GM19452 (cell line): ENCODE results near the gene TBXA2R.

Source experiments
- ATAC-seq: cut with Tn5 transposase; IDR thresholded peaks from one replicate; pipeline ENCODE4 v1.9.1; 2021; ENCODE audit not compliant: unreplicated experiment

The TBXA2R gene

DNA sequence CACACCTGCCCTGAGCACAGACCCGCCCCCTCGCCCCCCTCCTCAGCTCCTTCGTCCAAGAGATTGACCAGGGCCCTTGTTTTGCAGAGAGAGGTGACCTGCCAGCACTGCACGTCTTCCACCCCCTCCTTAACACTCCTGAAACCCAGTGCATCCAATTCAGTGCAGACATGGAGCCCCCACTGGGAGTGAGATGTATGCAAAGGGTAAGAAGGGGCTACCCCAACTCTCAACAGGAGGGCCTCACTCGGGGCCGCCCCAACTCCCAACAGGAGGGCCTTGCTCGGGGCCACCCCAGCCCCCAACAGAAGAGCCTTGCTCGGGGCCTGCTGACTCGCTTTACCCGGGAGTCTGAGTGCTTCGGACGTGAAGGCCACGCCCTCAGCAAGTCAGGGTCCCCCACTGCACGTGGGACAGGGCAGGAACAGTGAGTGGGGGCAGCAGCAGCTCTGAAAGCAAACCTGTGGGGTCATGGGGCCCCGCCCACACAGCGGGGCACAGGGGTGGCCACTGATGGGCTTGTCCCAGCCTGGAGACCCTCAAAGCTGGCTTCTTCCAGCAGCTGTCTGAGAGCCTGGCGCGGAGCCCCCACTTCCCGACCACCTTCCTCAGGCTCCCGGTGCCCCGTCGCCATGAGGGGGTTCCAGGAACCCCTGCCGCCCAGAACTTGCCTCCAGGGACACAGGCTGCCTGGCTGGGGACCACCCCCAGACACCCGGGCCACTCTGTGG lies 14.3 kb upstream of the TBXA2R start:
- no peak for ATAC-seq

DNA sequence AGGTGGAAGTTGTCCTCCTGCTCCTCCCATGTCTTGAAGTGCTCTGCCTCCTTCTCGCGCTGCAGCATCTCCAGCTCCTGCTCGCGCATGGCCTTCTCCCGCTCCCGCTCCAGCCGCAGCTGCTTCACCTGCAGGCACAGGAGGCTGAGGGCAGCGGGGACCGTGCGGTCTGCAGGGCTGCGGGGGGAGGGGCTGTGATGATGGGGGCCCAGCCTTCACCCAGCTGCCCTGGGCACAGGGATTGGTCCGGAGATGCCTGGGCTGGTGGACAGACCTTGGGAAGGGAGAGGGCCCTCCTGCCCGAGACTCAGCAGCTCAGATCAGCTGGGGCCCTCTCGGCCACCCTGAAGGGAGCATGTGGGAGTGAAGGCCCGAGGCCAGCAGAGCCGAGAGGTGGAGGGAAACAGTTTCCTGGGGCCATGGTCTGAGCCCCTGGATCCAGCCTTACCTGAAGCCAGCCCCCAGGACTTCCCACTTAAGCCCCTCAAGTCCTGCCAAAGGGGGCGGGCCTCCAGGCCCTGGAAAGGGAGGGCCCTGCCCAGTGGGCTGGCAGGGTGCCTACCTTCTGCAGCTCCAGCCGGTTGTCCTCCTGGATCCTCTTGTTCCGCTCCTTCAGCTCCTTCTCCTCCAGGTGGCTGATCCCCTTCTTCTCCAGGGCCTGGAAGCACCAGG lies 13.6 kb upstream of the TBXA2R start:
- no peak for ATAC-seq

DNA sequence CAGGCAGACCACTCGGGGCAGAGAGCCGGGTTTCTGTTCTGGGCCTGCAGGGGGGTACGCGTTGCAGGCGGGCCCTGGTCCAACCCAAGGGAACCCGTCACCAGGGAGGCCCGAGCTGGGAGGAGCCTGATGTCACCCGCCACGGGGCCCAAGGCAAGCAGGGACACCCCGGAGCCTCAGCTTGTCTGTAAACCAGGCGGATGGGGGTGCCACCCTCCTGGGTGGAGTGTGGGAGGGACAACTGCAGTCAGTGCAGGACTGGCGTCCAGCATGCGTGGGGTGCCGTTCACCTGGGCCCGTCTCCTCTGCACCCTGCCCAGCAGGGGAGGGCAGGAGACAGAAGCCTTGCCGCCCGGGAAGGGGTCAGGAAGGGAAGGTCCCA lies 12.9 kb upstream of the TBXA2R start:
- no peak for ATAC-seq

DNA sequence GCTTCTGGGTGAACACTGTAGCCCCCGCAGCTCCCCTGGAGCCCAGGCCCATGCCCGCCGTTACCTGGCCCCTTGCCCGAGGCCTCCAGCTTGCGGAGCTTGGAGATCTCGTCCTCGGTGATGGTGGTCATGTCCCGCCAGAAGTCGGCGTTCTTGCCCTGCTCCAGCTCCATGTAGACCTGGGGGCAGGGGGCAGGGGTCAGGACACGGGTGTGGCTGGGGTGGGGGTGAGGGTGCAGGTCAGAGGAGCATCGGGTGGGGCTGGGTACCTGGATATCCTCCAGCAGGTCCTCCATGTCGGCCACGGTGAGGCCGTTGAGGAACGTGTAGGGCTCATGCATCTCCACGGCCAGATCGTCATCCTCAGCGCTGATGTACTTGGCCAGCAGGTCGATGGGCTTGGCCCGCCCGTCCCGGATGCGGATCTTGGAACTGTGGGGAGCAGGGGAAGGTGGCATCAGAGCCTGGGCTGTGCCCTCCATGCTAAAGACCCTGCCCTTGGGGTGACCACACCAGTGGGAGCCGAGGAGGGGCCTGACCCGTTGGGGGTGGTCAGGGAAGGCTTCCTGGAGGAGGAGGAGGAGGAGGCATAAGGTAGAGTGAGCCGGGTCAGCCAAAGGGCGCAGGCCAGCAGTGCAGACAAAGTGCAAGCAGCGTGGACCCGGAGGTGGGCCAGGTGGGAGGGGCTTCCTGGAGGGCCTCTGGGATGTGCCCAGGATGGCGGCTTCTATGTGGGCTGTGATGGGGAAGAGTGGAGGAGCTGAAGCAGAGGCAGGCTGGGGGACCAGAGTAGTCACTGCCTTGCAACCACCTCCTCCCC lies 12.3 kb upstream of the TBXA2R start:
- no peak for ATAC-seq

DNA sequence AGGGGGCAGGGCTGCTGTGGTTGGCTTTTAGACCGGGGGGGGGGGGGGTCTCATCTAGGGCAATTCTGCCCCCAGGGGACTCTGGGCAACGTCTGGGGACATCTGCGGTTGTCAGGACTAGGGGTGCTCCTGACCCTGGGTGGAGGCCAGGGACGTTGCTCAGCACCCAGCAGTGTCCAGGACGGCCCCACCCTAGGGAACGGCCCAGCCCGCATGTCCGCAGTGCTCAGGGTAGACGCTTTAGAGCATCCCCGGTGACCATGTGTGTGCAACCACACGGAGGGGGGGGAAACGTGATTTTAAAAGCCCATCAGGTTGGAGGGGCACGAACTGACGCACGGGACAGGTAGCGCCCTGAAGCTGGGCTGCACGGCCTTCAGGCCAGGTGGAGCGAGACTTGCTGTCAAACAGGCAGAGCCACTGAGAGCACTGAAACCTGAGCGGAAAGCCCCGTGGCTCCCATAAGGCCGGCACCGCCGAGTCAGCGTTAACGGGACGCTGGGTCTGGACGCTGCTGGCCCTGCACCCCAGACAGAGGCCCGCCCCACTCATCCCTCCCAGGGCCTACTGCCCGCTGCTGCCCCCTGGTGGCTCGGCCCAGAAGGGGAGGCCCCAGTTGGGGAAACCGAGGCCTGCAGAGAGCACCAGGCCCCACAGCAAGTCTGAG lies 11.6 kb upstream of the TBXA2R start:
- no peak for ATAC-seq

DNA sequence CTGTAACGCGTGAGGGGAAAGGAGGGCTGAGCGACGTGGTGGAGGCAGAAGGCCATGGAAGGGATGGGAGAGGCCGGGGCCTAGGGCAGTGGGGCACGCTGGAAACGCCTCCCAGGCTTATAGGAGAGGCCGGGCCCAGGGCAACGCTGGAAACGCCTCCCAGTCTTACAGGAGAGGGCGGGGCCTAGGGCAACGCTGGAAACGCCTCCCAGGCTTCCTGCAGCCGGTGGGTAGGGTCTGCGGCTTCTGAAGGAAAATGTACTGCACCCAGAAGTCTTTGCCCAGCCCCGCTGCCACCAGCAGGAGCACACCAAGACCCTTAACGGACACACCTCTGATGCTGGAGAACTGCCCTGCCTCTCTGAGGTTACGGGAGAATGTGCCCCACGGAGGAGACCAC lies 10.8 kb upstream of the TBXA2R start:
- no peak for ATAC-seq

DNA sequence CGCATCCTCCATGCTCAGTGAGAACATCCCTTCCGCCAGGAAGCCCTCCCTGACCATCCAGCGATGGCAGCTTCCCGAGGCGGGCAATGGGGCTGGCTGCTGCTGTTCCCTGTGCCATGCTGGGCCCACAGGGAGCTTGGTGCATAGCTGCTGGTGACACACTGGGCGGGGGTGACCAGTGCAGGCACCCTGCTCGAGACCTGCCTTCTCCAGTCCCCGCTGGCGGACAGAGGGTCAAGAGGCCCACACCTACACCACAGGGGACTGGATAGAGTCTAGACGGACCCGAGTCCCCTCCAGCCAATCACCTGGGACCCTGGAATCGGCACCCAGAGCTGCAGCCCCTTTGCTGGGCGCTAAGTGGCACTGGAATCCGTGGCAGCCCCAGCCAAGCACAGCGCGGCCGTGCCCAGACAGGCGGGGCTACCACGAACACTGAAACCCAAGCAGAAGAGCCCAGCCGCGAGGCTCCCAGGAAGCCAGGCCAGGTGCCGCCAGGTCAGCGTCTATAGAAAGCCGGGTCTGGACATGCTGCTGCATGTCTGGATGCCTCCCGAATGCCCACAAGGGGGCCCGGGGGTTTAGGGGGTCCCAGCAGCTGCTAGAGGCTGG lies 9.0 kb upstream of the TBXA2R start:
- ATAC-seq = no peak

DNA sequence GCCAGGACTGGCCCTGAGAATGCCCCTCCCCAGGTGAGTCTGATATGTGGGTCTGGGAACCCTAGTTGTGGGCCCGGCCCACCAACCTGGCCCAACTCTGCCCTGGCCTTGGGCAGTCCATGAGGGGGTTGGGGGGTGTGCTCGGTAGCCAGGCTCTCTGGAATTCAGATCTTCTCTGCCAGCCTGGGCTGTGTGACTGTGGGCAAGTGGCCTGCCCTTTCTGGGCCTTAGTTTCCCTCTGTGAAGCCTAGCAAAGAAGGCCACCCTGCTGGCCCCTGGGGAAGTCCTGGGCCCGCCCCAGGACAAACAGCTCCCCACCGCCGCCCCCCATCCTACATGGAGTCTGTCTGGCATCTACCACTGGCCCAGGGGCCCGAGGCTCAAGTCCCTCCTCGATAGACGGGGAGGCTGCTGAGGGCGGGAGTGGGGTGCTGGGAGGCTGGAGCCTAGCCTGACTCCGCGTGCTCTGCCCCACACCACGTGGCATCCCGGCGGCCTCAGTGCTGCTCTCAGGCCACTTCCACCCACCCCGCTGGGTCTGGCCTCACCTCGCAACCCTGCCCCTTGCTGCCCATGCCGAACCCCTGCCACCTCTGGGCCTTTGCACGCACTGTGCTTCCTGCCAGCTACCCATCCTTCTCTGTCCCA lies 8.3 kb upstream of the TBXA2R start:
- no peak for ATAC-seq

DNA sequence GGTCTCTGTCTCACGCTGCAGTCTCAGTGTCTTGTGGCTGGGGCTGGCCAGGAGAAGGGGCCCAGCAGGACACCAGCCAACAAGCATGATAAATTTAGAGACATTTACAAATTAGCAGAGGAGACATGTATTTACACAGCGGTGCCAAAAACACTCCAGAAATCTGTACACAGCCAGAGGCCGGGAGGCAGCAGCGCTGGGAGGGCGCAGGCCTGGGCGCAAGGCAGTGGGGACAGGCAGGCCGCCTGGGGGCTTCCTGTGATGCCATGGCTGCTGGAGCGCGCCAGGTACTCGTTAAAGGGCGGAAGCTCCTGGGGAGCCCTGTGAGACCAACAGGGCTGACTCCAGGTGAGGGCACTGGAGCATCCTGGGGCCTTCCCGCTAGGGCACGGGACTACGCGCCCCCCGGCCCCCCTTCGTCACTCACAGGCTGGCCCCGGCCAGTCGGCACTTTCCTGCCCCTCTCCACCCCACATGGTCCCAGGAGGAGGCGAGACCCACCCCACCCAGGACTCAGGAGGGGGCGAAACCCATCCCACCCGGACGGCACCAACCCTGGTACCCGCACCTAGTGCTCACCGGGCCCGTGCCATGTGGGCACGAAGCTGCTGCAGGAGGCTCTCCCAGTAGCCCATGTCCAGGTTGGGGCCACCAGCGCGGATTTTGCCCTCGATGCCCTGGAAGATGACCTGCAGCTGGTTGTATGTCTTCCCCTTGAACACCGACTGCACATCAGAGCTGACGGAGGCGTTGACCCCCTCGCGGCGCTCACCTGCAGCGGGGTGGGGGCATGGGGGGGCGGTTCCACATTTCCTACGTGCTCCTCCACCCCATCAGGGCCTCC lies 7.4 kb upstream of the TBXA2R start:
- ATAC-seq = no peak

DNA sequence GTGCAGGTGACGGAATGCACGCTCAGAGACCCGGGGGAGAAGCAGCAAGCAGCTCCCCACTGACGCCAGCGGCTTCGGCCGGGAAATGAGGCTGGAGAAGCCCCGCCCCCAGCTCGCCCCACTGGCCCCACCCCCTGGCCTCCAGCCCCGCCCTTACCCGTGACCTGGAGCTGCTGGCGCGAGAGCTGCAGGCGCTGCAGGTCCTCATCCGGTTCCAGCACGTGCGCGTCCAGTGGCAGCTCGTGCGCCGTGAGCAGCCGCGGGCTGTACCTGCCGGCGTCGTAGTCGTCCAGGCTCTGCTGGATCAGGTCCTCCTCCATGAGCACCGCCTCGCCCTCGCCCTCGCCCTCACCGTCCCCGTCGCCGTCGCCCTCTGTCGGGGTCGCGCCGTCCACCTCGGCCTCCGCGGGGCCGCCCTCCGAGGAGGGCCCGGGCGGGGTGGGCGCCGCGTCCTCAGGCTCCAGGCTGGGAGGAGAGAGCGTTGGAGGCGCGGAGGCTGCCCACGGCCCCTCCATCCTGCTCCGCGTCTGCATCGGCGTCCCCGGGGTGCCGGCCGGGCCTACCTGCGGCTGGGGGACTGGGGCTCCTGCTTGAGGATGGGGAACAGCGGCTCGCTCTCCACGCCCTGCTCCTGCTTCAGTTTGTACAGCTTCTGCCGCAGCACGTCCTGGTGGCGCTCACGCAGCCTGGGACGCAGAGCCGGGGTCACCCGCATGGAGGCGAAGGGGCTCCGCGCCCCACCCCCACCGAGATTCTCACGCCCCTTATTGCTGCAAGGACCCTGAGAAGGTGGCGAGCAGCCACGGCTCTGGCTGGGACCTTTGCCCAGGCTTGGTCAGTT lies 6.4 kb upstream of the TBXA2R start:
- ATAC-seq = no peak

DNA sequence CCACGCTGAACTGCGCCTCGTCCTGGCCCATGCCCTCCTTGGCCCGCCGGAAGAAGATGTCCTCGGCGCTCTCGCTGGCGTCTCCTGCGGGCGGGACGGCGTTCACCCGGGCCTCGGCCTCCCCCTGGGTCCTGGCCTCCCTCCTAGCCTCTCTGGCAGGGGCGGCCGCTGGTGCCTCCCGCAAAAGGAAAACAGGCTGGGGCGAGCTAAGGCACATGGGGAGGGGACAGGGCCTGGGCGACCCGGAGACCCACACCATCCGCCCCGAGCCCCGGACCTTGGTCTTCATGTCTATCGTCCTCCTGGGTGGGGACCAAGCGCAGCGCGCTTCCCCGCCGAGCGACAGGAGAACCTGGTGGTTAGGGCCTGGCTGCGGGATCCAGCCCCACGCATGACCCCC lies 5.7 kb upstream of the TBXA2R start:
- ATAC-seq = no peak

DNA sequence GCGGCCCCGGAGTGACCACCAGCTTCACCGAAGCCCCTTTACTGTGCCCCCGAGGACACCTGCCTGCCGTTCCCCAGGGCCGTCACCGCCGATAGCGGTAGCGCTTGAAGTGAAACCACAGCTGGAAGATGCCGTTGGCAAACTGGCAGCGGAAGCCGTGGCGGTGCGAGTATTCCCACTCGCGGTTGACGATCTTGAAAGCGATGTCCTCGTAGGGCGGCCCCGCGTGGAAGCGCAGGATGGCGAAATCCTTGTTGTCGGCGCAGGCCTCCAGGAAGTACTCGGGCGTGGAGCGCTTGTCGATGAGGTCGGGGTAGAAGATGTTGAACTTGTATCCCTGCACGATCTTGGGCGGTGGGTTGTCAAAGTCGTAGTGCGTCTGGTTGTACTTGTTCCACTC lies 5.2 kb upstream of the TBXA2R start:
- no peak for ATAC-seq

DNA sequence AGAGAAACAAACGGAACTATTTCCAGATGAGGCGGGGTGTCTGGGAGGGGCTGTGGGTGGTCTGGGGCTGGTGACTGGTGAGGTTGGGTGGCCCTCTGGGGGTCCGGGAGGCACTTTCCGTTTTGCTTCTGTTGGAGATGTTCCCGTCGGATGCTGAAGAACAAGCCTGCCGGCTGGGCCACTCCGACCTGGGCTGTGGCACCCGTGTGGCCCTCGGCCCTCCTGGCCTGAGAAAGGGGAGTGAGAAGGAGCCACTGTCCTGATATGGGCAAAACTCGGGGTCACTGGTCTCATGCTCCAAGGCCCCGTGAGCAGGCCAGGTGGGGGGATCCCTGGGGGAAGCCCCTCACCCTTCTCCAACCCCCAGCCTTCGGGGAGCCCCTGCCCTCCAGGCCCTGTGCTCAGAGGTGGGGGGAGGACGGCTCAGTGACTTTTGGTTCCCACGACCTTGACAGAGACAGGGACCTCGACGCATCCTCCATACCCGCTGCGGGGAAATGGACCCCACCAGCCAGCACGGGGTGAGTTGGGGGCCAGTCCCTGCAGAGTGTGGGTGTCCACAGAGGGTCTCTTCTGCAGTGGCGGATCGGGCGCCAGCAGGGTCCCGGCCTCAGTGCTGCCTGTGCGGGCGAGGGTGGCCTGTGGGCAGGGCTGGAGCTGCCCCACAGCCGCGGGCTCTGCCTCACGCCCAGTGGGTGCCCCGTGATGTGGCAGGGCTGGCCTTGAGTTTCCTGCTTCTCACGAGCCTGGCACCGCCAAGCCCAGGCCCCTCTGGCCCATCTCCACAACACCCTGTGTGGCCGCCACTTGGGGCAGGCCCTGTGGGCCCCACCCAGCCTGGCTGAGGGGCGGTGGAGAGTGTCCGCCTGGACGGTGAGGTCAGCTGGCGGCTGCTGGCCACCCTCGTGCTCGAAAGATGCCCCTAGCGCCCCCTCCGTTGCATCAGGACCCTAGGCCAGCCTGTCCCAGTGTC lies 4.4 kb upstream of the TBXA2R start:
- no peak for ATAC-seq

DNA sequence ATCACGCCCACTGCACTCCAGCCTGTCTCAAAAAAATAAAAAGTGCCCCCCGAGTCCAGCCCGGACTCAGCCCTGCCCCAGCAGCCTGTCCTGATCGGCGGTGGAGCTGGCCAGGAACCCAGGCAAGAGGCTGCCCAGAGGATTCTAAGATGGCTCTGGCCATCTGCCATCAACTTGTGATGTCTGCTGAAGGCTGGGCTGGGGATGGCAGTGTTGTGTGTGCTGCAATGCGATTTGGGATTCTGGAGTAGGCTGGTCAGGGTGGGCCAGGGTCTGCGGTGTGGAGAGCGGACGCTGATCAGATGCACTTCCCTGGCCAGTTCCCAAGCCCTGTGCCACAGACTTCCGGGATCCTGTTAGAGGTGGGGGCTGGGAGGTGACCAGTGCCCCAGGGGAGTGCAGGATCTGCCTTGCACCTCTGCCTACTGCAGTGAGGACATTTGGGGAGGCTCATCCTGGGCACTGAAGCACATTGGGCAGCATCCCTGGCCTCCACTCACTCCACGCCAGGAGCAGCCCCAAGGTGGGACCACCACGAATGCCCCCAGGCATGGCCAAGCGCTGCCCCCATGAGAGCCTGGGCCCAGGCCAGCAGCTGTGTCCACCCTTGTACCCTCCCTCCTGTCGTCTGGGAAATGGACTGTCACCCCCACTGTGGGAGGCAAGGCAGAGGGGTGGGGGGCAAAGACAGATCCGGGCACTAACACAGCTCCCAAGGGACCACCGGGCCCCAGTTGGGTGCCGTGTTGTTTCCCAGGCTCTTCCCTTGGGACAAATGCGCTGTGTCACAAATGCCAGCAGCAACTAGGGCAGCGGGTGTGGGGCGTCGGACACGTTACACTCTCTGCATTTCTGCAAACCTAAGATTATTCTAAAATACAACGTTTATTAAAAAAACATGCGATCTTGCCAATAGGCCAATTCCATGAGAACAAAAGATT lies 3.4 kb upstream of the TBXA2R start:
- ATAC-seq = no peak

DNA sequence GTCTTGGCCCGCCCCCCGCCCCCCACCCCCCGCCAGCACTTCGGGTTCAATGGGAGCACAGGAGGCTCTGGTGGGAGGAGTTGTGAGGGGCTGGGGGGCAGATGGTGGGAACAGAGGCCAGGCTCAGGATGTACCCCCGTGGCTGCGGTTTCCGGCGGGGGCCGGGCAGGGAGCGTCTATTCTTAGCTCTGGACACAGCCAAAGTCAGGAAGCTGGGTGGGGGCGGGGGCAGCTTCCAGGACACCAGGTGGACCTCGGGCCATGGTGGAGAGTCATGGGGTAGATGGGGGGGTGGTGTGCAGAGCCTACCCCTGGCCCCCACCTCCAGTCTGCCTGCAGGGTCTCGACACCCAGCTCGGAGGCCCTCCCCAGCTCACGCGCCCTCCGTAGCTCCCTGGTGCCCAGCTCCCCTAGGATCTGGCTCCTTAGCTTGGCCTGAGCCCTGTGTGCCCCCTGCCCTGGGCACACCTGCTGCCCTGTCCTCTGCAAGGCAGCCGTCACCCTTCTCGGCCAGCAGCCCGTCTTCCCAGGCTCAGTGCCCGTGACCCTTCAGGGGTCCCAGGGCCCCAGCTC lies 2.2 kb upstream of the TBXA2R start:
- ATAC-seq = no peak

DNA sequence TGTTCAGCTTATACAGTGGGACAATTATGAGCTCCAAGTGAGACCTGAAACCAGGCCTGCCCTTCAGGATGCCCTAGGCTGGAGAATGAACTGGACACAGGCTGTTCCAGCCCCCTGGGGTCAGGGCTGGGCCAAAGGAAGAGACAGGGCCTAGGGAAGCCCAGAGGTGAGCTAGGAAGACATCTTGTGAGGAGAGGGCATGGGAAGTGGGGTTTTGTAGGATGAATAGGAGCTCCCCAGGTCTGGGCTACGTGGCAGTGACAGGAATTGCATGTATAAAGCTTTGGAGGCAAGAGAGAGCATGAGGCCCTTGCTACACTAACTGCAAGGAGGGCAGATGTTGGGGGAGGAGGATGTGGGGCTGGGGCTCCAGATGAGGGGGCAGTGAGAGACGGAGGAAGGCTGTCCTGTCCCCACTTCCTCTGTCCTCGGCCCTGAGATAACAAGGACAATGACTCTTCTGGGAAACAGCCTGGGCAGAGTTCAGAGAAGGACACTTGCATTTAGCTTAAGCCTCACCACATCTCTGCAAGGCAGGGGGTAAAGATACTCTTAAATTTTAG lies 1.5 kb upstream of the TBXA2R start:
- no peak for ATAC-seq
